MM.1S (cell line): ENCODE measurements around the gene GID4.

Experiments used
- DNase-seq: peaks from one replicate; pipeline ENCODE4 v3.0.0-alpha.2; 2015
- H2AFZ ChIP-seq: fragments of 300-600 bp; sonication (generic); 2 replicates; pipeline ENCODE4 v1.6.0; 2016; ENCODE audit warnings: antibody characterized with exemption, low read length
- H3F3A ChIP-seq: fragments of 300-600 bp; sonication (generic); 2 replicates; pipeline ENCODE4 v1.6.1; 2016; ENCODE audit warnings: mild to moderate bottlenecking, antibody characterized with exemption, low read length, moderate library complexity, mixed read lengths; ENCODE audit not compliant: insufficient read depth
- H3K27ac ChIP-seq: fragments of 300-600 bp; sonication (generic); 2 replicates; pipeline ENCODE4 v1.5.1; 2016; ENCODE audit warnings: mild to moderate bottlenecking, low read length
- H3K27me3 ChIP-seq: fragments of 300-600 bp; sonication (generic); replicated peaks from 2 replicates; pipeline ENCODE4 v1.6.0; 2016; ENCODE audit warnings: low read length; ENCODE audit not compliant: insufficient read depth
- H3K36me3 ChIP-seq: fragments of 300-600 bp; sonication (generic); replicated peaks from 2 replicates; pipeline ENCODE4 v1.6.1; 2016; ENCODE audit warnings: mild to moderate bottlenecking, low read length, mixed read lengths; ENCODE audit not compliant: insufficient read depth
- H3K4me1 ChIP-seq: fragments of 300-600 bp; sonication (generic); 2 replicates; pipeline ENCODE4 v1.6.1; 2016; ENCODE audit warnings: low read length, mixed read lengths
- H3K4me2 ChIP-seq: fragments of 300-600 bp; sonication (generic); 2 replicates; pipeline ENCODE4 v1.6.0; 2016; ENCODE audit warnings: low read depth, low read length
- H3K4me3 ChIP-seq: fragments of 300-600 bp; sonication (generic); 2 replicates; pipeline ENCODE4 v1.5.1; 2016; ENCODE audit warnings: low read length, mixed read lengths
- H3K79me2 ChIP-seq: fragments of 300-600 bp; sonication (generic); 2 replicates; pipeline ENCODE4 v1.6.1; 2016; ENCODE audit warnings: mixed run types, low read length, mixed read lengths
- H3K9ac ChIP-seq: fragments of 300-600 bp; sonication (generic); 2 replicates; pipeline ENCODE4 v1.6.1; 2016; ENCODE audit warnings: low read length, mixed read lengths
- H3K9me2 ChIP-seq: fragments of 300-600 bp; sonication (generic); replicated peaks from 2 replicates; pipeline ENCODE4 v1.6.1; 2016; ENCODE audit warnings: mild to moderate bottlenecking, low read length, mixed read lengths; ENCODE audit not compliant: insufficient read depth
- H3K9me3 ChIP-seq: fragments of 300-600 bp; sonication (generic); replicated peaks from 2 replicates; pipeline ENCODE4 v1.6.1; 2016; ENCODE audit warnings: mild to moderate bottlenecking, low read length, mixed read lengths; ENCODE audit not compliant: insufficient read depth
- H4K20me1 ChIP-seq: fragments of 300-600 bp; sonication (generic); 2 replicates; pipeline ENCODE4 v1.6.1; 2016; ENCODE audit warnings: mild to moderate bottlenecking, low read length, moderate library complexity, mixed read lengths; ENCODE audit not compliant: insufficient read depth
- CTCF ChIP-seq: fragments of 300-600 bp; sonication (generic); IDR thresholded peaks from 2 replicates; pipeline ENCODE4 v1.5.1; 2016; ENCODE audit warnings: antibody characterized with exemption, low read length, mixed read lengths
- EZH2 ChIP-seq: fragments of 300-600 bp; sonication (generic); optimal IDR thresholded peaks from 2 replicates; pipeline ENCODE3; 2017; ENCODE audit warnings: low read depth, mild to moderate bottlenecking, antibody characterized with exemption, low read length, mixed read lengths
- EZH2phosphoT487 ChIP-seq: fragments of 300-600 bp; sonication (generic); IDR thresholded peaks from 2 replicates; pipeline ENCODE4 v1.6.1; 2018; ENCODE audit warnings: antibody characterized with exemption, low read length

The GID4 gene

GRCh38 chr17:18044609-18045008, 5.4 kb downstream of the GID4 start:
- Histone ChIP-seq H4K20me1 (no peaks in the 10 kb centered on the region), H2AFZ (no peak overlapping the region), H3K4me2 (no peak overlapping the region), H3K9ac (no peak overlapping the region), H3K4me1 (0 out of 2 replicates have a peak, but pooled peaks cover 7% of the 10 kb centered on the region), H3K4me3 (no peak overlapping the region), H3K27me3 (no peaks in the 10 kb centered on the region), H3F3A (no peaks in the 10 kb centered on the region), H3K9me3 (no peaks in the 10 kb centered on the region), H3K79me2 (peaks cover 25% of the 10 kb centered on the region), H3K36me3 (no peaks in the 10 kb centered on the region), H3K27ac (no peak overlapping the region), H3K9me2 (no peaks in the 10 kb centered on the region)
- no peak for DNase-seq
- TF ChIP-seq EZH2 (no peak), CTCF (no peak), EZH2phosphoT487 (no peak)

- DNase-seq = no peak
- Histone ChIP-seq H2AFZ (no peak overlapping the region), H3K9ac (no peak overlapping the region), H3K4me3 (no peak overlapping the region), H3K36me3 (no peaks in the 10 kb centered on the region), H3K27ac (no peak overlapping the region), H3K9me2 (no peaks in the 10 kb centered on the region), H4K20me1 (no peaks in the 10 kb centered on the region), H3K4me1 (0 out of 2 replicates have a peak, but pooled peaks cover under 1% of the 10 kb centered on the region), H3K79me2 (peaks cover 15% of the 10 kb centered on the region), H3K9me3 (no peaks in the 10 kb centered on the region), H3K4me2 (no peak overlapping the region), H3K27me3 (no peaks in the 10 kb centered on the region), H3F3A (no peaks in the 10 kb centered on the region)
- TF ChIP-seq EZH2 (no peak), CTCF (no peak), EZH2phosphoT487 (no peak)
Measured at GRCh38 chr17:18045691-18046350, 6.6 kb downstream of the GID4 start.

- no peaks in the 10 kb centered on the region for H3K9me2 ChIP-seq
- no peaks in the 10 kb centered on the region for H3K4me1 ChIP-seq
- DNase-seq = no peak
- no peaks in the 10 kb centered on the region for H4K20me1 ChIP-seq
- no peaks in the 10 kb centered on the region for H3K79me2 ChIP-seq
- H3K27ac ChIP-seq = no peak overlapping the region
- no peak overlapping the region for H3K4me3 ChIP-seq
- no peak overlapping the region for H2AFZ ChIP-seq
- TF ChIP-seq EZH2 (no peak), EZH2phosphoT487 (no peak), CTCF (no peak)
- no peaks in the 10 kb centered on the region for H3F3A ChIP-seq
- no peak overlapping the region for H3K9ac ChIP-seq
- no peaks in the 10 kb centered on the region for H3K27me3 ChIP-seq
- no peak overlapping the region for H3K4me2 ChIP-seq
- H3K36me3 ChIP-seq = no peaks in the 10 kb centered on the region
- H3K9me3 ChIP-seq = no peaks in the 10 kb centered on the region
Measured at GRCh38 chr17:18055597-18055996, 16.4 kb downstream of the GID4 start.
